NCI-H82 treated with DMSO at 0.1 percent for 48 hours (cell line): ENCODE results near the gene ARAP1.

Experiments used
- DNase-seq: peaks from one replicate; lab custom pipeline; 2025; ENCODE audit not compliant: unreplicated experiment; lab: John Stamatoyannopoulos, UW

Gene ARAP1

DNA sequence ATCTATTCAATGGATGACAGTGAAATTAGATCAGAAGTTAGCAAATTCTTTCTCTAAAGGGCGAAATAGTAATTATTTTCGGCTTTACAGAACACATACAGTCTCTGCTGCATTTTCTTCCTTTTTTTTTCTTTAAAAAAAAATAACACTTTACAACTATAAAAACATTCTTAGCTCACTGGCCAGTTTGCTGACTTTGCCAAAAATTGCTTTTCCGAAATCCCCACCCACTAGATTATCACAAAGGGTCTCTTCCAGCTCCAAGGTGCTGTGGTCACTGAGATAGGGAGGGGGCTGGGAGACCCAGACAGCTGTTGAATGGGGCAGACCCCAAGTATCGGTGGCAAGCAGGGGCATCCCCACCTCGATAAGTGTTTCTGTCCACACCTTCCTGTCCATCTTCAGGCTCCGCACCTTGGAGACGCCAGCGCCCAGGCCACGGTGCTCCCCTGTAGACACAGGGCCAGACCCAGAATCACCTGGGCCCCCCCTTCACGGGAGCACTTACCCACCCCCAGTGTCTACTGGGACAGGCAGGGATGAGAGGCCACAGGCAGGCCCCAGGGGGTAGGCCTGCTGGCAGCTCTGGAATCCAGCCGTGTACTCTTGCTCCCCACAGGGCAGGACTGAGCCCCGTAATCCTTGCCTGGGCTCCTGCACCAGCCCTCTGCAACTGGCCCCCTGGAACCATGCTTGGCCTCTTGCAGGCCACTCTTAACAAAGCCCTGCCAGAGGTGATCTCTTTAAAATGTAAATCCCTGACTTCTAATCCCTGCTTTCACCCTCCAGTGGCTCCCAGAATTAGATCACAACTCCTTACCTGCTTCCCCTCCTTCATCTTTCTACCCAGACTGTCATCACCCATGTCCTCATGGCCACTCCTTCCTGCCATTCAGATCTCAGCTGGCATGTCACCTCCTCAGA, 46.5 kb downstream of the ARAP1 start:
- DNase-seq: peak; percentile 66

GRCh38 chr11:72704783-72705265, 47.4 kb downstream of the ARAP1 start:
- no peak for DNase-seq

GRCh38 chr11:72704028-72704782, 48.0 kb downstream of the ARAP1 start:
- DNase-seq: no peak

DNA sequence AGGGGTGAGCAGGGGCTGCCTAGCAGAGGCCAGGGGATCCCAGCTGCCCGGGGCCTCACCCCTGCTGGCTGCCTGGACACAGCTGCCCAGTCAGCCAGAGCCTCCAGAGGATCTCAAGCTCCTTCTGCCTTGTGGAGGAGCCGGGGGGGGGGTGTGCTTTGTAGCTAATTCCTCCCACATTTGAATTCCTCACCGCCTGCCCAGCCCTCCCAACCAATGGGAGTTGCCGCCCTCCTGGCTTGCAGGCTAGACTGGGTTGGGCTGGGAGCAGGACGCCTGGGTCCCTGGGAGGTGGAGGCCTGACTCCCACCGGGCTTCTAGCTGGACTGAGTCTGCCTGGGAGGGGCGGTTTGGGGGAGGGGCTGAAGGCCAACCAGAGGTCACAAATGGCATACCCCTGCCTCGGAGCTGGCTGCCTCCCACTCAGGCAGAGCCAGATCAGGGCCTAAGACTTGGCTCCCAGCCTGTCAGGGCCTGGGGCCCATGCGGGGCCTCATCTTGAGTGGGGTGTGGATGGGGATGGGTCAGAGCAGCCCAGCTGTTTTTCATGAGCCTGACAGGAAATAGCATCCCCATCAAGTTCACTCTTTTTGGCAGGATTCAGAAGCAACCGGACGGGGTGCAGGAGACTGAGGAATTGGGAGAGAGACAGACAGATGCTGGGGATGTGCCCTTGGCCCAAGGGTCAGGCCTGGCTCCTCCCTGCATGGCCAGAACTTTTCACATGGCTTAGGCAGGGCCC, 48.8 kb downstream of the ARAP1 start:
- DNase-seq: no peak

- no peak for DNase-seq
Measured at GRCh38 chr11:72702577-72703241, 49.5 kb downstream of the ARAP1 start.

DNA sequence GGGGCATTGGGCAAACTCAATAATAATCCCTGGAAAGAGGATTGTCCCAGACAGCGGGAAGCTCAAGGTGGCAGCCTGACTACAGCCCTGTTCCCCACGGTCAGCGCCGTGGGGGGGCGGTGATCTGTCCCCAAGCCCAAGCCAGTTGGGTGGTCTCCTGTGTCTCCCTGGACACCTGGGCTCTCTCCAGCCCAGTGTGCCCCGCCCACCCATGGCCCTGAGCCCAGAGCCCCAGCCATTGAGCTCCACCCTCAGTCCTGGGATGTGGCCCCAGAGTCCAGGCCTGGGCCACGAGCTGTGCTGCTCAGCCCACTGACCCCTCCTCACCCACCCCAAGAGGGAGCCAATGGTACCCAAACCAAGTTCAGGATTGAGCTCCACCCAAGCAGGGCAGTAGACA, 50.1 kb downstream of the ARAP1 start:
- no peak for DNase-seq

DNA sequence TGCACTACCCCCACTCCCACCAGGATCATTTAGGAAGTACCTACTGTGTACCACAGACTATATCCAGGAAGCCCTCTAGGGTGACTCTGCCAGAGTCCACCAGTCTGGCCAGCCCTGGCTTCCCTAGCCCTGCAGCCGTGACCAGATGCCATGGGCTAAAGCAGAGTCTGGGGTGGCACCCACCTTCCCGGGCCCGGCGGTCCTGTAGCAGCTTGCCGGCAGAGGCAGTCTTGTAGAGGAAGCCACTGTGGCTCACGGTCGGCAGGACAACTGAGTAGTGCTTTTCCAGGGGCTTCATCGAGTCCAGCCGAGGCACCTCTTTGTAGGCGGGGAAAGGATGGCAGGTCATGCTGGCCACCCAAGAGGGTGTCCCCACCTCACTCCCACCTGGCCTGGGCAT, 50.7 kb downstream of the ARAP1 start:
- no peak for DNase-seq

GRCh38 chr11:72700146-72700545, 52.1 kb downstream of the ARAP1 start:
- no peak for DNase-seq

- no peak for DNase-seq
Measured at GRCh38 chr11:72697814-72698213, 54.4 kb downstream of the ARAP1 start.

- DNase-seq: no peak
Measured at GRCh38 chr11:72696866-72697700, 55.1 kb downstream of the ARAP1 start.

DNA sequence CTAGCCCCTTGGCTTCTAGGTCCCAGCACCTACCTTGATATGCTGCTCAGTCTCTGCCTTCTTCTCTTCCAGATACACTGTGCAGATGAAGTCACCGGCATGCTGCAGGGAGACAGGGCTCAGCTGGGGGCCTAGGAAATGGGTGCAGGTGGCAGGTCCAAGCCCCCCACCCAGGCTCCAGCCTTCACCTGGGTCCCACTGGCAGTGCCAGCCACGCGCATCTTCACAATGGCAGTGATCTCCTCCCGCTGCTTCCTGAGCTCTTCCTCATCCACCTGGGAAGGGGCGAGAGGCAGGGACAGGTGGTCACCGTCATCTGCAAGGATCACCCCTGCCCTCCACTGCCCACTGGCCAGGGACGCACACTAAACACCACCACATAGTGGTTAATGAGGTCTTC, 56.9 kb downstream of the ARAP1 start:
- no peak for DNase-seq

GRCh38 chr11:72693271-72693968, 58.8 kb downstream of the ARAP1 start:
- DNase-seq: no peak

DNA sequence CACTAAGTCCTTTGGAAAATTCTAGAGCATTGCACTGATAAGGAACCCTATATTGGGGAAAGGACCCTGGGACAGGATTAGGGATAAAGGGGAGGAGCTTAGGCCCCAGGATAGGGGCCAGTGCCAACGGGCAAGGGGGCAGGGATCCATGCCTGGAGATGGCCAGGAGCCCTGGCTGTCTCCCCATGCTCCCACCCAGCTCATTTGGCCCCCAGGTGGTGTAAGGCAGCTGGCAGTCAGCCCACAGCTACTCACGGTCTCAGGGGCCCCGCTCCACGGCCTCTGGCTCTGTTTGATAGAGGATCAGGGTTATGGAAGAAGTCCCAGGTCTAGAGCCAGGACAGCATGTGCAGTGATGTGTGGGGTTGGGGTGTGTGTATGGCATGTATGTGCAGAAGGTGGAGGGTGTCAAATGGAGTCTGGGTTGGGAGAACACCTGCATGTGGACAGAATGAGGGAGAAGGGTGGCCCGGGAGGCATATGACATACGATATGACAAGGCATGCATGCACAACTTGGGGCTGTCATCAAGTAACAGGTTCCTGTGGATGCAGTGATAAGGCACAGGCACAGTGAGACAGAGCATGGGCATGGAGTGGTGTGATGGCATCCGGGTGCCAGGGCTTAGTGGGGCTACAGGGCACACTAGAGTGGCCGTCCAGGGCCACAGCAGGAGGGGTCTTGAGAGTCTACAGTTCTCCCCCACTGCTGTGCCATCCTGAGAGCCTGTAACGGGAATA, 59.5 kb downstream of the ARAP1 start:
- no peak for DNase-seq

DNA sequence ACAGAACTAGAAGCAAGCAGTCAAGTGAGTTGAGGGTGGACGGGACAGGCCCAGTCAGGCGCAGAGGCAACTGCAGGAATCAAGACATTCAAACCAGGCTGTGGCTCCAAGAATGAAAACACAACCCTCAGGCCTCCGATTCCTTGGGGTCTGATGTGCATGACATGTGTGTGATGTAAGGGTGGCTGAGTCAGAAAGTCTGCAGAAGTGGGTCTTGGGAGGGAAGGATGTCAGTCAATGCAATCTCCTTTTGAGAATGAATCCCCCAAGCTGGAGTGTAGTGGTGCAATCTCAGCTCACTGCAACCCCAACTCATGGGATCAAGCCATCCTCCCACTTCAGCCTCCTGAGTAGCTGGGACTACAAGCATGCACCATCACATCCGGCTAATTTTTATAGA, 62.0 kb downstream of the ARAP1 start:
- DNase-seq: no peak

GRCh38 chr11:72688929-72689328, 63.3 kb downstream of the ARAP1 start:
- no peak for DNase-seq

DNA sequence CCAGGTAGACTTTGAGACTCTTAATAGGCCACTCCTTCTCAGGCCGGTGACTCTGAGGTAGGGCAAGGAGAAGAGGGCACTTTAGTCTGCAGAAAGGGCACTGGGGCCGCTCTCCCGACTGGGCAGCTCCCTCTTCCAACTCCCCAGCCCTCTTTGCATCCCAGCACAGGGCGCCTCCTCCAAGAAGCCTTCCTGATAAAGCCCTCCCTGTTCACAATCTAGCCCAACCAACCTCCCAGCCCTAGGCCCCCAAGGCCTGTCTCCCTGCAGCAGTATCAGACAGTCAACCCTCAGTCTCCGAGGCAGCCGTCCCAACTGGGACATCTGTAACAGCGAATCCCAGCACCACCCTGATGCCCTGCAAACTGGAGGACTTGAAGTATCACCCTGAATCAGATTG, 63.7 kb downstream of the ARAP1 start:
- DNase-seq: no peak

- no peak for DNase-seq
Measured at GRCh38 chr11:72687326-72687725, 64.9 kb downstream of the ARAP1 start.

GRCh38 chr11:72686639-72687220, 65.5 kb downstream of the ARAP1 start:
- no peak for DNase-seq
